ENCODE data around the gene ALPI. TPM values are rescaled to one million over a fixed set of nuclear protein-coding genes. Genes with fewer than 3 reads are reported as not detected.

ALPI gene
- total RNA-seq, 1 experiment from 2014 or later = not detected

DNA sequence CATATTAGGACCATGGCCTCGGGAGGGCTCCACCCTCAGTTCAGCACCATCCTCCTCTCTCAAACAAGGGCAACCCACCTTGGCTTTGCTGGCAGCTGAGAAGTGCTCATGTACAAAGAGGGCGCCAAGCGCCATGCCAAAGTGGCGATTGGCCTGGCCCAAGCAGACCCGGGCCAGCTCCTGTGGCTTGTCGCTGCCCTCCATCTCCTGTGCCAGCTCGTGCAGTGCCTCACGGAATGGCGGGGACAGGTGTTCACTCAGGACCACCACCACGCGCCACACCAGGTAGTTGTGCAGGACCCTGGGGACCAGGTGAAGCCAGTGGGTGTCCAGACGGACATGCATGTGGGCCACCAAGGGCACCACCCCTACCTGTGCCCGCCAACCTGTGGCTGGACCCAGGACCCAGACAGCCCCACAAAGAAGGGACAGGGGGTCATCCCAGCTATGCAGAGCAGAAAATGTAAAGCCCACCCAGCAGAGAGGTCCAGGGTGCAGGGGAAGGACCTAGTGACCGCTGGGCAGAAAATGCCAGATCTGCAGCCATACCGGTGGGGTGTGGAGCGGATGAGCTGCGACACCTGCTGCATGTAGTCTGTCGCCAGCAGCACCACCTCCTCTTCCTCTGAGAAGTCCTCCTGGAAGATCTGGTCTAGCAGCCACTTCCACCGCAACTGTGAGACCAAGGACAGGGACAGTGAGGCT lies 28.1 kb downstream of the ALPI start:
- no peak for ATAC-seq
- intact Hi-C loops (cut with micrococcal nuclease; ENCODE audit: unreplicated experiment) (no loop called here), in situ Hi-C loops (cut with HindIII; ENCODE audit: low pct_unique_long_range_greater_than_20kb, low sequenced_read_pairs) (no loop called here)
- Histone ChIP-seq H3K4me3 (ENCODE audit: low read depth in 2 of 2, low read length in 2 of 2) (no peak overlapping the region), H3K36me3 (ENCODE audit: control insufficient read depth, insufficient read depth, low read length) (no peaks in the 10 kb centered on the region), H3K27me3 (ENCODE audit: control insufficient read depth, insufficient read depth, low read length) (no peaks in the 10 kb centered on the region; the same call in 1 of the 2 replicates), H3K9me3 (ENCODE audit: control insufficient read depth, insufficient read depth, low read depth, low read length) (no peaks in the 10 kb centered on the region), H3K4me1 (ENCODE audit: control insufficient read depth, insufficient read depth, low read length) (no peaks in the 10 kb centered on the region), H3K27ac (ENCODE audit: low read length) (no peak overlapping the region)
- POLR2A ChIA-PET = interaction anchor here (1.1 kb wide), 1 partner anchor 9 kb away, joined by 4 read pairs; no protein-coding TSS in a partner anchor
- CTCF ChIA-PET = no interaction called here
- TF ChIP-seq POLR2AphosphoS5 (IDR thresholded peaks at IDR 0.05; ENCODE audit: low read depth, low read length) (no peak), TCF7L2 (IDR thresholded peaks at IDR 0.05; ENCODE audit: low read depth, low read length) (no peak), SIN3A (IDR thresholded peaks at IDR 0.05; ENCODE audit: borderline replicate concordance, insufficient read depth, low read depth, low read length) (no peak)
- TF ChIP-seq, protein P1, sequence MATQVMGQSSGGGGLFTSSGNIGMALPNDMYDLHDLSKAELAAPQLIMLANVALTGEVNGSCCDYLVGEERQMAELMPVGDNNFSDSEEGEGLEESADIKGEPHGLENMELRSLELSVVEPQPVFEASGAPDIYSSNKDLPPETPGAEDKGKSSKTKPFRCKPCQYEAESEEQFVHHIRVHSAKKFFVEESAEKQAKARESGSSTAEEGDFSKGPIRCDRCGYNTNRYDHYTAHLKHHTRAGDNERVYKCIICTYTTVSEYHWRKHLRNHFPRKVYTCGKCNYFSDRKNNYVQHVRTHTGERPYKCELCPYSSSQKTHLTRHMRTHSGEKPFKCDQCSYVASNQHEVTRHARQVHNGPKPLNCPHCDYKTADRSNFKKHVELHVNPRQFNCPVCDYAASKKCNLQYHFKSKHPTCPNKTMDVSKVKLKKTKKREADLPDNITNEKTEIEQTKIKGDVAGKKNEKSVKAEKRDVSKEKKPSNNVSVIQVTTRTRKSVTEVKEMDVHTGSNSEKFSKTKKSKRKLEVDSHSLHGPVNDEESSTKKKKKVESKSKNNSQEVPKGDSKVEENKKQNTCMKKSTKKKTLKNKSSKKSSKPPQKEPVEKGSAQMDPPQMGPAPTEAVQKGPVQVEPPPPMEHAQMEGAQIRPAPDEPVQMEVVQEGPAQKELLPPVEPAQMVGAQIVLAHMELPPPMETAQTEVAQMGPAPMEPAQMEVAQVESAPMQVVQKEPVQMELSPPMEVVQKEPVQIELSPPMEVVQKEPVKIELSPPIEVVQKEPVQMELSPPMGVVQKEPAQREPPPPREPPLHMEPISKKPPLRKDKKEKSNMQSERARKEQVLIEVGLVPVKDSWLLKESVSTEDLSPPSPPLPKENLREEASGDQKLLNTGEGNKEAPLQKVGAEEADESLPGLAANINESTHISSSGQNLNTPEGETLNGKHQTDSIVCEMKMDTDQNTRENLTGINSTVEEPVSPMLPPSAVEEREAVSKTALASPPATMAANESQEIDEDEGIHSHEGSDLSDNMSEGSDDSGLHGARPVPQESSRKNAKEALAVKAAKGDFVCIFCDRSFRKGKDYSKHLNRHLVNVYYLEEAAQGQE (IDR thresholded peaks at IDR 0.05; ENCODE audit: insufficient read depth in 1 of 2, low read depth in 2 of 2, low read length in 1 of 2) = no peak
- TF ChIP-seq, protein P2, sequence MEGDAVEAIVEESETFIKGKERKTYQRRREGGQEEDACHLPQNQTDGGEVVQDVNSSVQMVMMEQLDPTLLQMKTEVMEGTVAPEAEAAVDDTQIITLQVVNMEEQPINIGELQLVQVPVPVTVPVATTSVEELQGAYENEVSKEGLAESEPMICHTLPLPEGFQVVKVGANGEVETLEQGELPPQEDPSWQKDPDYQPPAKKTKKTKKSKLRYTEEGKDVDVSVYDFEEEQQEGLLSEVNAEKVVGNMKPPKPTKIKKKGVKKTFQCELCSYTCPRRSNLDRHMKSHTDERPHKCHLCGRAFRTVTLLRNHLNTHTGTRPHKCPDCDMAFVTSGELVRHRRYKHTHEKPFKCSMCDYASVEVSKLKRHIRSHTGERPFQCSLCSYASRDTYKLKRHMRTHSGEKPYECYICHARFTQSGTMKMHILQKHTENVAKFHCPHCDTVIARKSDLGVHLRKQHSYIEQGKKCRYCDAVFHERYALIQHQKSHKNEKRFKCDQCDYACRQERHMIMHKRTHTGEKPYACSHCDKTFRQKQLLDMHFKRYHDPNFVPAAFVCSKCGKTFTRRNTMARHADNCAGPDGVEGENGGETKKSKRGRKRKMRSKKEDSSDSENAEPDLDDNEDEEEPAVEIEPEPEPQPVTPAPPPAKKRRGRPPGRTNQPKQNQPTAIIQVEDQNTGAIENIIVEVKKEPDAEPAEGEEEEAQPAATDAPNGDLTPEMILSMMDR (IDR thresholded peaks at IDR 0.05) = no peak
- BruUV-seq (replicated peaks) = no TSS peak
- DNase-seq (ENCODE audit: low read depth, low spot score) = no peak

DNA sequence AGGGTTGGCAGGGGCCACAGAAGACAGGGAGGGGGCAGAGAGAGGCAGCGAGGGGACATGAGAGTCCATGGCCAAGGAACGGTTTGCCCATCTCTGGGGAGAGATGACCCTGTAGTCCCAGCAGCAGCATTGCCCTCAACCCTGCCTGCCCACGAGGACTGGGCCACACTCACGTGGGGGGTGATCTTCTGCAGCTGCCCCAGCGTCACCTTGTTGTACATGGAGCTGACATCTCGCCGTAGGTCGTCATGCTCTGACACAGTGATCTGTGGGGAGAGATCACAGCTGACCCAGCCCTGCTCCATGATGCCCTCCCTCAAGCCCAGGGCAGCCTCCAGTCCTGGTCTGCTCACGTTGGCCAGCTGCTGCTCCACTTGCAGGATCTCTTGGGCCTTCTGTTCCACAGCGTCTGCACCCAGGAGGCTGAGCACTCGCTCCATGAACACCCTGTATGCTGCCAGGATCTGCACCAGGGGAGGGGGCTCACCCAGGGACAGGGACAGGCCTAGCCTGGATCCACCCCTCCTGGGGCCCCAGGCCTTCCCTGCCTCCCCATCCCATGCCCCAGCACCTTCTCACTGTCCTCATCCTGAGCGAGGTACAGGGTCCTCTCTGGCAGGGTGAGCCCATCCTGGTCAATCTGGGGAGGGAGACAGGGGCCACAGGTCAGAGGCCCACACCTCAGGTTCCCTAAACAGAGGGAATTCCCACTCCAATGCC lies 28.8 kb downstream of the ALPI start:
- POLR2A ChIA-PET = interaction anchor here (1.1 kb wide), 1 partner anchor 9 kb away, joined by 4 read pairs; no protein-coding TSS in a partner anchor

More for the DNA sequence above, 28.8 kb downstream of the ALPI start:
- no peaks in the 10 kb centered on the region for H3K4me1 ChIP-seq (ENCODE audit: control insufficient read depth, insufficient read depth, low read length)
- no peak overlapping the region for H3K27ac ChIP-seq (ENCODE audit: low read length)
- CTCF ChIA-PET = no interaction called here
- H3K27me3 ChIP-seq (ENCODE audit: control insufficient read depth, insufficient read depth, low read length) = no peaks in the 10 kb centered on the region; the same call in 1 of the 2 replicates
- TF ChIP-seq, protein P1 (IDR thresholded peaks at IDR 0.05; ENCODE audit: insufficient read depth in 1 of 2, low read depth in 2 of 2, low read length in 1 of 2) = no peak
- TF ChIP-seq POLR2AphosphoS5 (IDR thresholded peaks at IDR 0.05; ENCODE audit: low read depth, low read length) (no peak), TCF7L2 (IDR thresholded peaks at IDR 0.05; ENCODE audit: low read depth, low read length) (no peak), SIN3A (IDR thresholded peaks at IDR 0.05; ENCODE audit: borderline replicate concordance, insufficient read depth, low read depth, low read length) (no peak)
- TF ChIP-seq, protein P2 (IDR thresholded peaks at IDR 0.05) = no peak
- intact Hi-C loops (cut with micrococcal nuclease; ENCODE audit: unreplicated experiment) = no loop called here
- ATAC-seq = no peak
- H3K9me3 ChIP-seq (ENCODE audit: control insufficient read depth, insufficient read depth, low read depth, low read length) = no peaks in the 10 kb centered on the region
- in situ Hi-C loops (cut with HindIII; ENCODE audit: low pct_unique_long_range_greater_than_20kb, low sequenced_read_pairs) = no loop called here
- DNase-seq (ENCODE audit: low read depth, low spot score) = no peak
- no peak overlapping the region for H3K4me3 ChIP-seq (ENCODE audit: low read depth in 2 of 2, low read length in 2 of 2)
- H3K36me3 ChIP-seq (ENCODE audit: control insufficient read depth, insufficient read depth, low read length) = no peaks in the 10 kb centered on the region
- no TSS peak for BruUV-seq (replicated peaks)
